Stimulated activated naive B cell treated with anti-CD40 and anti-IgM and Interleukin-4, amounts not matched to agents 10 μg/mL and 1 μg/mL and 100 μg/mL, for 72 hours (primary cell): ENCODE results near the gene MPST.
A peak's percentile ranks its signal among the peaks of the same experiment; 100 is the strongest.

Source experiments
- ATAC-seq, 2 donors: fragments of 150-1000 bp; cut with Tn5 transposase; replicated peaks; 2 replicates each; pipeline ENCODE4 v1.10.0; 2021; ENCODE audit warnings: moderate library complexity in 1 of 2
- DNase-seq: peaks from one replicate; pipeline ENCODE4 v3.0.0; 2021
- H3K27ac Mint-ChIP-seq: one replicate; pipeline ENCODE4 v1.8.0; 2022; ENCODE audit warnings: mild to moderate bottlenecking, mixed read lengths
- H3K27me3 Mint-ChIP-seq, 2 donors: one replicate each; pipeline ENCODE4 v1.8.0; 2022; ENCODE audit warnings: mixed read lengths in 2 of 2
- H3K36me3 Mint-ChIP-seq, 2 donors: one replicate each; pipeline ENCODE4 v1.8.0; 2022; ENCODE audit warnings: mixed read lengths in 2 of 2, mild to moderate bottlenecking in 1 of 2
- H3K4me1 Mint-ChIP-seq, 2 donors: one replicate each; pipeline ENCODE4 v1.8.0; 2022; ENCODE audit warnings: mixed read lengths in 2 of 2, mild to moderate bottlenecking in 1 of 2
- H3K4me3 Mint-ChIP-seq, 2 donors: one replicate each; pipeline ENCODE4 v1.8.0; 2022; ENCODE audit warnings: mild to moderate bottlenecking in 2 of 2, mixed read lengths in 2 of 2, moderate library complexity in 1 of 2
- H3K9me3 Mint-ChIP-seq, 2 donors: one replicate each; pipeline ENCODE4 v1.8.0; 2022; ENCODE audit warnings: mixed read lengths in 2 of 2, mild to moderate bottlenecking in 1 of 2

Gene MPST

DNA sequence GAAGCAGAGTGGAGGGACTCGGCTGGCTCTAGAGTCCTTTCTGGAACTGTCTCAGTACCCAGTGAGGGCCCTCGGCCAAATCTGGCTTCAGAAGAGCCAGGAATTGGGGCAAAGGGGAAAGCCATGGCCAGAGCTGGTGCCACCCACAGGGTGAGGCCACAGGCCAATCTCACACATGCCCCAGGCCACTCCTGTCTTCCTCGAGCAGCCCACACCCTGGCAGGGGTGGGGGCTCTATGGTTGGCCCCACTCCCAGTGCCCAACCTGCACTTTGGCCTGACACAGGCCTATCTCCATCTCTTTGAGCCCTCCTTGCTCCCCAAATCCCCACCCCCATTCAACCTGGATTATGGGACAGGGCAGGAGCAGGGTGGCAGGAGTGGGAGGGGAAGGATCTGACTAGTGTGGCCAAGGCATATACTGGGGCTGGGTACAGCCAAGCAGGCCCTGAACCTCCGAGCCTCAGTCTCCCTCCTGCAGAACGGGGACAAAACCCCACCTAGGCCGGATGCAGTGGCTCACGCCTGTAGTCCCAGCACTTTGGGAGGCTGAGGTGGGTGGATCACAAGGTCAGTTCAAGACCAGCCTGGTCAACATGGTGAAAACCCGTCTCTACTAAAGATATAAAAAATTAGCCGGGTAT is 7.2 kb upstream of the MPST start:
- no peak overlapping the region for H3K4me3 Mint-ChIP-seq
- H3K4me1 Mint-ChIP-seq = peaks cover 0 to 6% of the 10 kb centered on the region in 2 donors
- ATAC-seq (no peak), DNase-seq (no peak)
- peaks cover 6 to 20% of the 10 kb centered on the region in 2 donors for H3K27me3 Mint-ChIP-seq
- no peaks in the 10 kb centered on the region for H3K9me3 Mint-ChIP-seq
- no peaks in the 10 kb centered on the region for H3K36me3 Mint-ChIP-seq
- no peak overlapping the region for H3K27ac Mint-ChIP-seq

DNA sequence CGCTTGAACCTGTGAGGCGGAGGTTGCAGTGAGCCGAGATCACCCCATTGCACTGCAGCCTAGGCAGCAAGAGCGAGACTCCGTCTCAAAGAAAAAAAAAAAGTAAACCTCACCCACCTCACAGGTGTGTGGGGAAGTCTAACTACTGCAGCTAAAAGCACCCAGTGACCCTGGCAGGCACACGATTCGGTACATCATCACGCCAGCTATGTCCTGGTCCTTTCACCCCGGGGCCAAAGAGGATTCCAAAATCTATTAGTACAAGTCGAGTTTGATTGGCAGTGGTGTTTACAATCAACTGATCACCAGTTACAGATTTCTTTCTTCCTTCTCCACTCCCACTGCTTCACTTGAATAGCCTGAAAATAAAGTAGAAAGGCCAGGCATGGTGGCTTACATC is 6.6 kb upstream of the MPST start:
- H3K9me3 Mint-ChIP-seq = no peaks in the 10 kb centered on the region
- no peaks in the 10 kb centered on the region for H3K36me3 Mint-ChIP-seq
- ATAC-seq (no peak), DNase-seq (no peak)
- H3K27me3 Mint-ChIP-seq = peaks cover under 1 to 14% of the 10 kb centered on the region in 2 donors
- H3K4me3 Mint-ChIP-seq = no peak overlapping the region
- peaks cover 0 to 8% of the 10 kb centered on the region in 2 donors for H3K4me1 Mint-ChIP-seq
- H3K27ac Mint-ChIP-seq = no peak overlapping the region

DNA sequence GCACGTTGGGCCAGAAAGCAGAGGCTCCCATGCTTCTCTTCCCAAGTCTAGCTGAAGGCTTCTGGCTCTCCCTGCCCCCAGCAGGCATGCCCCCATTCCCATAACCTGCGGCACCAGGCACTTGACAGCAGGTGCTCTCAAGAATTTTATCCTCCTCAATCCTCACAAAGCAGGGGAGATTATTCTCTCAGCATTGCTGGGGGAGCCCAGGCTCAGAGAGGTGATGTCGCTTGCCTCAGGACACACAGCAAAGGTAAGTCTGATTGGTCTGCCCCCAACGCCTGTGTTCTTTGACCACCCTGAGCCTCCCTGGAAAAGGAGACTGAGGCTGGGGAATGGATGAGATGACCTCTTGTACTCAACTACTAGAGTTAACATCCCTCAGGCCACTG is 5.1 kb upstream of the MPST start:
- Mint-ChIP-seq H3K9me3 (no peaks in the 10 kb centered on the region), H3K27ac (no peak overlapping the region), H3K27me3 (peaks cover 0 to 5% of the 10 kb centered on the region in 2 donors), H3K36me3 (no peaks in the 10 kb centered on the region), H3K4me3 (no peak overlapping the region), H3K4me1 (peaks cover 0 to 16% of the 10 kb centered on the region in 2 donors)
- DNase-seq = no peak
- no peak for ATAC-seq

DNA sequence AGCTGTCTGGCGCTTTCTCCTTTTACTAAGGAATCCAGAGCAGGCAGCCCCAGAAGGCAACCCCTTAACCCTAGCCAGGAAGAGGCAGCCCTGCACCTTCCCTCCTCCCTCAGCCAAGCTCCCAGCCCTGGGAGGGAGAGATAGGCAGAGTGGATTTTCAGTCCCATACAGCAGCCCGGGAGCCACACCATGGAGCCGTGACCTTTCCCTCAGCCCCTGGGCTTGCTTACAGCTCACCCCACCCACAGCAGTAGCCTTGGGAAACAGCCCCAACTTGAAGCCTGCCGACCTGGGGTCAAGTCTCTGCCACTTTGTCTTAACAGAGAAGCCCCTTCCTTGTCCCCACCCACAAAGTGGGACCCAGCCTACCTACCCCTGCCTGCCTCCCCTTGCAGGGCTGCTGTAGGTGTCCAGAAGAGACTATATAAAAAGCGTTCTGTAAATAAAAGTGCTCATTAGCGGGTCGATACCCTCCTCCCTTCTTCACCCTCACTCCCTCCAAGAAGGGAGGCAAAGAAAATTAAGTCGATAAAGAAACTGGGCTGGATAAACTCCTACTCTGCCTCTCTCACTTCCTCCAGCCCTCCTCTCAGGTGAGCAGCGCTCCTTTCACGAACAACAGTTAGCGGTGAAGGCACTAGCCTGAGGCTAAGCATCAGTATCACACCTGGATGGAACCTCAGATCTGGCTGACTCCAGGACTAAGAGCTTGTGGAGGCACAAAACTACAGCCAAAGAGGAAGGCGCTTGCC is 4.5 kb upstream of the MPST start:
- H3K4me3 Mint-ChIP-seq = no peak overlapping the region
- H3K27ac Mint-ChIP-seq = no peak overlapping the region
- ATAC-seq (no peak), DNase-seq (no peak)
- H3K4me1 Mint-ChIP-seq = peaks cover 0 to 16% of the 10 kb centered on the region in 2 donors
- no peaks in the 10 kb centered on the region for H3K9me3 Mint-ChIP-seq
- no peaks in the 10 kb centered on the region for H3K36me3 Mint-ChIP-seq
- no peaks in the 10 kb centered on the region for H3K27me3 Mint-ChIP-seq

DNA sequence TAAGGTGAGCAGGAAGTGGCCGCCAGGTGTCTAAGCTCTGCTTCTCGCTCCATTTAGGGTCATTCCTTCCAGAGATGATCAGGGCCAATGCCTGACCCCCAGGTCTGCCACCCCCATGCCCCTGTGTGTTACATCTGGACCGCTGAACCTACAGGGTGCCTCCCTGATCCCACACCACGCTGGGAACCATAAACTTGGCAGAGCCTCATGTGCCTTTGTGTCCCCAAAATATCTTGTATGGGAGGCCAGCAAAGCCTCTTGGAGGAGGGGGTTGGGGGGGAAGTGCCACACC is 4.0 kb upstream of the MPST start:
- ATAC-seq = no peak
- no peaks in the 10 kb centered on the region for H3K9me3 Mint-ChIP-seq
- H3K36me3 Mint-ChIP-seq = no peaks in the 10 kb centered on the region
- peaks cover 0 to 16% of the 10 kb centered on the region in 2 donors for H3K4me1 Mint-ChIP-seq
- H3K27me3 Mint-ChIP-seq = no peaks in the 10 kb centered on the region
- DNase-seq = no peak
- H3K27ac Mint-ChIP-seq = no peak overlapping the region
- no peak overlapping the region for H3K4me3 Mint-ChIP-seq

DNA sequence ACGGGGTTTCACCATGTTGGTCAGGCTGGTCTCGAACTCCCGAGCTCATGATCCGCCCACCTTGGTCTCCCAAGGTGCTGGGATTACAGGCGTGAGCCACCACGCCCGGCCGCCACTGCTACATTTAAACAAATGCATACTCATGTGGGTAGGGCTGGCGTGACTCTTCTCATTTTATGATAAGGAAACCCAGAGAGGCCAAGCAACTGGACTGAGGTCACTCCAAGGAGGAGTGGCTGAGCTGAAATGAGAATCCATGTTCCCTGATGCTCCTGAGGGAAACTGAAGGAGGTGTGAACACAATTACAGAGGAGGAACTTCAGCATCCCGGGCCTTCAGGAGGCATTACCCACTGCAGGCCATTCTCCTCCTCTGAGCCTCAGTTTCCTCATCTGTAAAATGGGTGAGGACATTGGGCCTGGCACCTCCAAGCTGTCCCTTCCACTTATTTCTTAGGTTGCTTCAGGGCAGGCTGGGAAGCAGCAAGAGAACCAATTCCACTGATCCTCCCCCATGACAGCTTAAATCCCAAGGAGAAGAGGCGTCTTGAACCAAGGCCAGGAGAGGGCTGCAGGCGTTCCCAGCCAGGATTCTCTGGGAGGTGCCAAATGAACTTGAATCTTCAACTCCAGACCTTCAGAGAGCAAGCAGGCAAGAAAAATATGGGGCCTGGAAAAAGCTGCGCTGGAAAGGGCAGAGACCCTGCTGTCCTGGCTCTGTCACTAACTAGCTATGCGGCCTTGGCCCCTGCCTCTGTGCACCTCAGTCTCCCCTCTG is 3.2 kb upstream of the MPST start:
- H3K27me3 Mint-ChIP-seq = no peaks in the 10 kb centered on the region
- H3K27ac Mint-ChIP-seq = peak overlapping the region; percentile 25

DNA sequence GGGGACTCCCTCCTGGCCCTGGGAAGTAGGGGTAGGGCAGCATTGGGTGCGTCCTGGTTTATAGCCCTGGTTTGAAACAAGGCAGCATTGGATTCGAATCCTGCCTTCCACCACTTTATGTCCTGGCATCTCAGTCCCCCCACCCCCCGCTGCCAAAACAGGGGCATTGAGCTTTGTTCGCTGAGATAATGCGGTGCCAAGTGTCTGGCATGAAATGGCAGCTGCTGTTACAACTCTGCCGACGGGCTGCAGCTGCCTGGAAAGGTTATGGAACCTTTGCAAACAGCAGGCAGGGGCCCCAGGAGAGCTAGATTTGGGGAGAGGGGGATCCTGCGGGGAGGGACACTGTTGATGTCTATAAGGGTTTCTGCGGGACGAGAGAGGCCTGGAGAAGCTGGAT is 2.2 kb upstream of the MPST start:
- Mint-ChIP-seq H3K27me3 (no peaks in the 10 kb centered on the region), H3K4me1 (peaks cover 8 to 30% of the 10 kb centered on the region in 2 donors), H3K4me3 (no peak overlapping the region), H3K36me3 (no peaks in the 10 kb centered on the region), H3K9me3 (no peaks in the 10 kb centered on the region), H3K27ac (no peak overlapping the region)
- DNase-seq (no peak), ATAC-seq (no peak)

More for the DNA sequence above, 3.2 kb upstream of the MPST start:
- DNase-seq = no peak
- Mint-ChIP-seq H3K36me3 (no peaks in the 10 kb centered on the region), H3K9me3 (no peaks in the 10 kb centered on the region), H3K4me1 (peaks cover 0 to 20% of the 10 kb centered on the region in 2 donors), H3K4me3 (no peak overlapping the region)
- ATAC-seq = no peak

DNA sequence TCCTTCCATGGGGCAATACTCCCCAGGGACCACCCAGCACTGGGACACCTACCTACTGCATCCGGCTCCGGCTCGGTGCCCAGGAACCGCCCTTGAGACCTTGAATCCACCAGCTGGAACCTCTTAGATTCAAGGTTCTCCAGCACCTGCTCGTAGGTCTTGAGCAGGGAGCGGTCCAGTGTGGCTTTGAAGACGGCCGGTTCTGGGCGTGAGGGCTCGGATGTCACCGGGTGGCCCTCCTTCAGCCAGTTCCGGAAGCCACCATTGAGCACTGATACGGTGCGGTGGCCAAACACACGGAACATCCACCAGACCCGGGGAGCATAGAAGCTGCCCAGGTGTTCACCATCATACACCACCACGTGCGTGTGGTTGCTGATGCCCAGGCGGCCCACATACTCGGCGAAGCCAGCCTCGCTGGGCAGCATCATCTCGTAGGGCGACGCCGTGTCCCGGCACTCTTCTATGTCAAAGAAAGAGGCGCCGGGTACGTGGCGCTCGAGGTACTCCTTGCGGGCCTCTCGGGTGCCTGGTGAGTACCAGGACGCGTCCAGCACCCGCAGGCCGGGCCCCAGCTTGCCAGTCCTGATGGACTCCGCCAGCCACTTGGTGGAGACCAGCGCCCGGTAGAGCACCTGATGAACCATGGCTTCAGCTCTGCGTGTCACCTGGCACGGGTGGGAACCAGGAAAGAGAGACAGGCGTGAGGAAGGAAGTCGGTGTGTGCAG is 1.3 kb upstream of the MPST start:
- peak overlapping the region; percentile 77 for H3K27ac Mint-ChIP-seq
- peak overlapping the region; percentile 81 to 83 for H3K4me3 Mint-ChIP-seq
- peaks cover 8 to 32% of the 10 kb centered on the region in 2 donors for H3K4me1 Mint-ChIP-seq
- no peak for DNase-seq
- no peaks in the 10 kb centered on the region for H3K9me3 Mint-ChIP-seq
- H3K27me3 Mint-ChIP-seq = no peaks in the 10 kb centered on the region
- no peak for ATAC-seq
- no peaks in the 10 kb centered on the region for H3K36me3 Mint-ChIP-seq

DNA sequence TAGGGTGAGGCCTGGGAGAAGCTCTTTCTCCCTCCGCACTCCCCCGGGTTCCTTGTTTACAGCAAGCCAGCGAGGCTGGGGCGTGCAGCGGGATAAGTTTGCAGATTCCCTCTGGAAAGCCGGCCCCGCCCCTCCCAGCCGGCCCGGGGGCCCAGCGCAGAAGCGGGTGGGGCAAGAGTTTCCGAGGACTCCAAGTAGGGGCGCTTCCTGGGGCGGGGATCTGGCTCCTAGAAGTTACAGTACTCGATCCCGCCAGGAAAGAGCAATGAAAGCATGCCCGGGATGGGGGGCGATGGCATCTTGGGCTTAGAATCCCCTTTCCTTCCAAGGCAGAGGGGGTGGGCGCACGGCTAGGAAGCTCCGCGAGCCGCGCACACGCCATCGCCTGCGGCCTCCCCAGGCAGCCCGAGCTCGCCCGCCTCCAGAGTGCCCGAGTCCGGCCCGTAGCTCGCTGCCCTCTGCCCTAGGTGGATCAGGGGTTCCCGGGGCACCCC is 680 bp upstream of the MPST start:
- H3K27ac Mint-ChIP-seq = peak overlapping the region; percentile 77
- peaks cover 8 to 32% of the 10 kb centered on the region in 2 donors for H3K4me1 Mint-ChIP-seq
- H3K4me3 Mint-ChIP-seq = peak overlapping the region; percentile 81 to 83
- H3K27me3 Mint-ChIP-seq = no peaks in the 10 kb centered on the region
- ATAC-seq (peak; percentile 40 to 50), DNase-seq (peak; percentile 17)
- H3K36me3 Mint-ChIP-seq = no peaks in the 10 kb centered on the region
- no peaks in the 10 kb centered on the region for H3K9me3 Mint-ChIP-seq

DNA sequence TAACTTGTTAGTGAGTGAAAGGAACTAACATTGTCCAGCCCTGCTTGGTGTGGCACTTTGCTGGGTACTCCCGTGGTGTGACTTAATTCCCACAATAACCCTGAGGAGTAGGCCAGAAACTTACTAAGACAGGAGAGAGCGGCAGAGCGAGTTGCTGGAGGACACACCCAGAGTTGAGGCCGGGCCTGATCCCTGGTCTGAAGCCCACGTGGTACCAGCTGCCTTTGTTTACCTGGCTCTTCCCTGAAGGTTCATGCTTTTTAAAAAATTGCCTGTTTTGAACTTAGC is 594 bp downstream of the MPST start:
- ATAC-seq (peak in 1 of 2 donors; percentile 6), DNase-seq (no peak)
- H3K27me3 Mint-ChIP-seq = no peaks in the 10 kb centered on the region
- peaks cover 4 to 5% of the 10 kb centered on the region in 2 donors for H3K36me3 Mint-ChIP-seq
- no peaks in the 10 kb centered on the region for H3K9me3 Mint-ChIP-seq
- peak overlapping the region; percentile 89 to 96 for H3K4me3 Mint-ChIP-seq
- H3K4me1 Mint-ChIP-seq = peaks cover 10 to 34% of the 10 kb centered on the region in 2 donors
- H3K27ac Mint-ChIP-seq = peak overlapping the region; percentile 86

DNA sequence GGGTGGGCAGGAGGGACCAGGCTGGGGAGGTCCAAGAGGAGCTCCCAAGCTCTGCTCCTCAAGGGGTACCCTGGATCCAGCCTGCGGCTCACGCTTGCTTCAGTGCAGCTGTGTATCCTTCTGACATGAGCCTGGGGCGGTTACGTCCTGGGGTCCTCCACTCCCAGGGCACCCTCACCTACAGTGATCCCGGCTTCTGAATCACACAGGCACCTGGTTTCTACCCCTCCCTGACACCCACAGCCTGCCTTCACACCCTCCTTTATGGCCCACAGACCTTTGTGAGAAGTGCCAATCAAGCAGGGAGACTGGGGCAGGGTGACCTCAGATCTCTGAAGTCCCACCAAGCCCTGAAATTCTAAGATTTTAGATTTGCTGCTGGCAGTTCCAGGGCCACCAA is 1.5 kb downstream of the MPST start:
- no peaks in the 10 kb centered on the region for H3K9me3 Mint-ChIP-seq
- H3K4me3 Mint-ChIP-seq = no peak overlapping the region
- peaks cover 10 to 31% of the 10 kb centered on the region in 2 donors for H3K4me1 Mint-ChIP-seq
- no peak for DNase-seq
- H3K36me3 Mint-ChIP-seq = peaks cover 6 to 7% of the 10 kb centered on the region in 2 donors
- no peak overlapping the region for H3K27ac Mint-ChIP-seq
- no peaks in the 10 kb centered on the region for H3K27me3 Mint-ChIP-seq
- no peak for ATAC-seq

DNA sequence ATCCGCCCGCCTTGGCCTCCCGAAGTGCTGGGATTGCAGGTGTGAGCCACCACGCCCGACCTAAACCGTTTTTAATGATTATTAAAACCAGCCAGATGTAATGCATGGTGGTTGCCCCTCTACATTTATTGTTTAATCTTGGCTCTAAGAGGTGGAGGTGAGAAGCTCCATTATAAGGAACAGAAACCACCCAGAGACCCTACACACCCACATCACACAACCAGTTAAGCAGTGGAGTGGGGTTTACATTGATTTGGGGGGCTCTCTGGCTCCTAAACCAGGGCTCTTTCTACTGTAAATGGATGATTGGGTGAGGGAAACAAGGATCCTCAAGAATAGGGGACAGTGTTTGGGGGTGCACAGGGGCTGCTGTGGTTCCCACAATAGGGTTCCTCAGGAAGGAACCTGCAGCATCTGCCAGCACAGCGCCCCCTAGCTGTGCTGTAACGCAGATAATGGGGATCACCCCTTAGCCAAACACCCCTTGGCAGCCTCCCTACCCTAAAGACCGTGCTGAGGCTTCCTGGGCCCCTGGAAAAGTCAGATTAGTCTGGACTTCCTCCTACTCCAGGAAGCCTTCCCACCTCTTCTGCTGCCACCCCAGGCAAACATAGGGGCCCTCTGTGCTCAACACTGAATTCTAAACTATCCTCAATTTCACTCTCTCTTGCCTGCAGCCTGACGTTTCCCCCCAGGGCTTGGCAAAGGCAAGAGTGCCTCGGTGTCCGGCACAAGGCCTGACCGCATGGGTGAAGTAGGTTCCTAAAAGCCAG is 2.4 kb downstream of the MPST start:
- Mint-ChIP-seq H3K36me3 (peaks cover 6 to 7% of the 10 kb centered on the region in 2 donors), H3K27me3 (no peaks in the 10 kb centered on the region), H3K9me3 (no peaks in the 10 kb centered on the region), H3K4me3 (peak overlapping the region in 1 of 2 donors; percentile 50), H3K4me1 (peaks cover 10 to 31% of the 10 kb centered on the region in 2 donors), H3K27ac (no peak overlapping the region)
- ATAC-seq (peak; percentile 43 to 44), DNase-seq (peak; percentile 24)

DNA sequence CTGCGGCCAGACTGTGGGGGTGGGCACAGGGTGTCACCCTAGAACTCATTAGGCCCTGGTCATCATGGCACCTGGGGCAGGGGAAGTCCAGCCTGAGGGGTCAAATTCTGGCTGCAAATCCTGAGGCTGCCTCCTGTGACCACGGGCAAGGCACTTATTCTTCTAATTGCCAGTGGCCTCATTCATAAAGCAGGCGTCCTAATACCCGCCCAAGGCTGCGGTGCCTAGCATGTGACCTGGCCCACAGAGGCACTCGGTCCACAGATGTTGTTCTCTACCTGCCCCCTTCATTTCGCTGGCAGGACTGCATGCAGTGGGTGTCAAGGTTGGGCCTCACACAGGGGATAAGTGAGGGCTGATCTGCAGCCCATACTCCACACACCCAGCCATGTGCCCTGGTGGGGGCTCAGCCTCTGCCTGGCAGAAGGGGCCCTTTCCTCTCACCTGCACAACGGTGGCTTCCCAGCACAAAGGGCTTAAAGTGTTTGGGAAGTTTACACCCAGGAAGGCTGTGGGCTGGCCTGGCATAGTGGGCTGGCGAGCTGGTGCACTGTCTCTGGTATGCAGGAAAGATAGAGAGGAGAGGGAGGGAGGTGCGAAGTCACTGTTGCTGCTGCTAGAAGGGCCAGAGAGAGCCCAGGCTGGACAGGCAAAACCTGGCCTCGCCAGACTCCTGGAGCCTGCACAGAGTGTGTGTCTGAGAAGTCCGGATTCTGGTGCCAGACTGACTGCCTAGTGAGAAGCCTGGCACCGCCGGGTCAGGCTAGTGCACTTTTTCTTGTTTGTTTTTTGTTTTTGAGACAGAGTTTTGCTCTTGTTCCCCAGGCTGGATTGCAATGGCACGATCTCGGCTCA is 3.2 kb downstream of the MPST start:
- Mint-ChIP-seq H3K4me3 (no peak overlapping the region), H3K27ac (no peak overlapping the region), H3K9me3 (no peaks in the 10 kb centered on the region), H3K36me3 (peaks cover 9% of the 10 kb centered on the region in 2 donors), H3K4me1 (peaks cover 10 to 31% of the 10 kb centered on the region in 2 donors), H3K27me3 (no peaks in the 10 kb centered on the region)
- DNase-seq = no peak
- no peak for ATAC-seq
